AG04450 (cell line): ENCODE measurements around the gene ABCC5. TPM values are rescaled to one million over a fixed set of nuclear protein-coding genes. Genes with fewer than 3 reads are reported as not detected.

ENCODE experiments used
- CTCF ChIA-PET: fragments of 300-600, 350-600 bp; formaldehyde crosslinking; extraction: SDS; loops from one replicate; lab custom pipeline; 2022; ENCODE audit warnings: antibody characterized with exemption, inconsistent platforms; lab: Charles Lee
- POLR2A ChIA-PET: fragments of 350-600 bp; formaldehyde crosslinking; extraction: SDS; loops from one replicate; lab custom pipeline; 2021; ENCODE audit warnings: antibody characterized with exemption, inconsistent platforms; lab: Yijun Ruan, JAX
- DNase-seq: peaks from one replicate; pipeline ENCODE4 v3.0.0-alpha.2; 2011; ENCODE audit warnings: low read depth, low spot score
- H3K27ac ChIP-seq: one replicate; pipeline ENCODE4 v1.5.1; 2012; ENCODE audit warnings: low read depth, low read length, control low read depth
- H3K27me3 ChIP-seq: one replicate; pipeline ENCODE4 v1.6.0; 2012; ENCODE audit warnings: low read length; ENCODE audit not compliant: control insufficient read depth, insufficient read depth
- H3K4me3 ChIP-seq: 2 replicates; pipeline ENCODE4 v1.5.1; 2011; ENCODE audit warnings: mild to moderate bottlenecking, low read depth, low read length, control low read depth
- H3K9me3 ChIP-seq: 2 replicates; pipeline ENCODE4 v1.5.1; 2012; ENCODE audit warnings: low read length; ENCODE audit not compliant: control insufficient read depth, insufficient read depth
- polyA plus RNA-seq: library from polyadenylated mRNA; depleted of rRNA; stranded (reverse); fragments of >200 nt; gene quantifications from 2 replicates; pipeline ENCODE4 v1.2.3, GENCODE V29; 2011; rRNA removed
- small RNA-seq: library from RNA; depleted of rRNA; stranded (forward); fragments of <200 nt; gene quantifications from one replicate; pipeline ENCODE3, GENCODE V24; 2012; ENCODE audit warnings: low read depth; ENCODE audit not compliant: insufficient read length
- TF ChIP-seq, protein P1 (sequence below): IDR thresholded peaks from 2 replicates; pipeline ENCODE4 v1.5.1; 2011; ENCODE audit warnings: low read depth, low read length, control low read depth, inconsistent platforms

ABCC5 gene
- polyA plus RNA-seq, 1 experiment, result 30.6 TPM

GRCh38 chr3:183875411-183875810, 142.3 kb downstream of the ABCC5 start:
- Histone ChIP-seq H3K27me3 (no peaks in the 10 kb centered on the region), H3K9me3 (no peaks in the 10 kb centered on the region), H3K4me3 (no peak overlapping the region), H3K27ac (no peak overlapping the region)
- TF ChIP-seq, protein P1, sequence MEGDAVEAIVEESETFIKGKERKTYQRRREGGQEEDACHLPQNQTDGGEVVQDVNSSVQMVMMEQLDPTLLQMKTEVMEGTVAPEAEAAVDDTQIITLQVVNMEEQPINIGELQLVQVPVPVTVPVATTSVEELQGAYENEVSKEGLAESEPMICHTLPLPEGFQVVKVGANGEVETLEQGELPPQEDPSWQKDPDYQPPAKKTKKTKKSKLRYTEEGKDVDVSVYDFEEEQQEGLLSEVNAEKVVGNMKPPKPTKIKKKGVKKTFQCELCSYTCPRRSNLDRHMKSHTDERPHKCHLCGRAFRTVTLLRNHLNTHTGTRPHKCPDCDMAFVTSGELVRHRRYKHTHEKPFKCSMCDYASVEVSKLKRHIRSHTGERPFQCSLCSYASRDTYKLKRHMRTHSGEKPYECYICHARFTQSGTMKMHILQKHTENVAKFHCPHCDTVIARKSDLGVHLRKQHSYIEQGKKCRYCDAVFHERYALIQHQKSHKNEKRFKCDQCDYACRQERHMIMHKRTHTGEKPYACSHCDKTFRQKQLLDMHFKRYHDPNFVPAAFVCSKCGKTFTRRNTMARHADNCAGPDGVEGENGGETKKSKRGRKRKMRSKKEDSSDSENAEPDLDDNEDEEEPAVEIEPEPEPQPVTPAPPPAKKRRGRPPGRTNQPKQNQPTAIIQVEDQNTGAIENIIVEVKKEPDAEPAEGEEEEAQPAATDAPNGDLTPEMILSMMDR, result no peak
- DNase-seq, result no peak
- CTCF ChIA-PET, result interaction anchor here (3.9 kb wide), 1 partner anchor 10 kb away, joined by 24 read pairs; the partner anchor contains the start of gene PARL
- POLR2A ChIA-PET, result interaction anchor here (0.7 kb wide), 1 partner anchor 10 kb away, joined by 7 read pairs; the partner anchor contains the start of gene PARL

GRCh38 chr3:183873914-183874313, 143.8 kb downstream of the ABCC5 start:
- POLR2A ChIA-PET, result no interaction called here
- Histone ChIP-seq H3K9me3 (no peaks in the 10 kb centered on the region), H3K27ac (no peak overlapping the region), H3K27me3 (no peaks in the 10 kb centered on the region), H3K4me3 (no peak overlapping the region)
- DNase-seq, result no peak
- TF ChIP-seq, protein P1, result no peak
- CTCF ChIA-PET, result interaction anchor here (0.6 to 3.9 kb wide), 4 partner anchors 10 to 395 kb away, joined by 4 to 24 read pairs (median 4); partner anchors contain the start of gene PARL

DNA sequence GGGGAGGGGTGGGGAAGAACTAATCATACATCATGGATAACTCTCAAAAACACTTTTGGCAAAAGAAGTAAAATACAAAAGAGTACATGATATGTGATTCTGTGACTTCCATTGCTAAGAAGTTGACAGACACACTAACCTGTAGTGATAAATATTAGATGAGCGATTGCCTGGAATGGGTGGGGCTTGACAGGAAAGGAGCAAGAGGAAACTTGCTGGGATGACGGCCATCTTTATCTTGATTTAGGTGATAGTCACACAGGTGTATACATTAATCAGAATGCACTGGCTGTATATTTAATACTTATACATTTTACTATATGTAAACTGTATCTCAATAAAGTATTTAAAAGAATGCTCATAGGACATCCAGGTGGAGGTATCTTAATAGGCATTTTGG, 146.1 kb downstream of the ABCC5 start:
- H3K4me3 ChIP-seq, result no peak overlapping the region
- TF ChIP-seq, protein P1, result no peak
- no peaks in the 10 kb centered on the region for H3K9me3 ChIP-seq
- DNase-seq, result no peak
- H3K27me3 ChIP-seq, result no peaks in the 10 kb centered on the region
- POLR2A ChIA-PET, result no interaction called here
- CTCF ChIA-PET, result interaction anchor here (1.8 kb wide), 1 partner anchor 13 kb away, joined by 8 read pairs; the partner anchor contains the start of gene PARL
- no peak overlapping the region for H3K27ac ChIP-seq

DNA sequence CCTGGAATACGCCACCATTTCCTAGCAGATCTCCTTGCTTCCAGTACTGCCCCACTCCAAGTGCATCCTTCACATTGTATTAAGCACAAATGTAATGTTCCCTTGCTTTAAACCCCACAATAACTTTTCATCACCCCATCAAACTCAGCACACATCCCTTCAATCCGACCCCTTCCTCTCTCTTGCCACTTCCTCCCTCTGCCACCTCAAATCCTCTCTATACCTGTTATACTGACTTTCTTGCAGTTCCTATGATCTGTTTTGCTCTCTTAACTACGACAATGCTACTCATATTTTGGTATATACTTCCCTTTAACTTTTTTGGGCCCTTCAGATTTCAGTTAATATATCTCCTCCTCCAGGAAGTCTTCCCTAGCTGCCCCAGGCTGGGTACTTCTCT, 147.1 kb downstream of the ABCC5 start:
- TF ChIP-seq, protein P1, result no peak
- POLR2A ChIA-PET, result no interaction called here
- Histone ChIP-seq H3K27me3 (no peaks in the 10 kb centered on the region), H3K4me3 (no peak overlapping the region), H3K27ac (no peak overlapping the region), H3K9me3 (no peaks in the 10 kb centered on the region)
- CTCF ChIA-PET, result interaction anchor here (1.8 kb wide), 1 partner anchor 14 kb away, joined by 8 read pairs; the partner anchor contains the start of gene PARL
- no peak for DNase-seq

Small RNA genes lying within 50 kb of the gene (small RNA-seq; reads per million reads assigned to genes)
- not detected for gene MIR4448

Other genes with a start within 250 kb of the ABCC5 start
- gene MAP6D1, start 192.3 kb downstream of the ABCC5 start, polyA plus RNA-seq, result 5.2 and 6.1 TPM in 2 replicates
- gene PARL, start 133.0 kb downstream of the ABCC5 start, polyA plus RNA-seq, result 45.9 and 46.2 TPM in 2 replicates
- gene HTR3D, start 13.9 kb upstream of the ABCC5 start, polyA plus RNA-seq, result not detected in 2 replicates
- gene HTR3C, start 35.2 kb upstream of the ABCC5 start, polyA plus RNA-seq, result not detected in 2 replicates
- gene HTR3E, start 79.2 kb upstream of the ABCC5 start, polyA plus RNA-seq, result not detected in 2 replicates
- 28.8 and 29.8 TPM in 2 replicates for gene EIF2B5, start 117.5 kb upstream of the ABCC5 start, polyA plus RNA-seq
- gene DVL3, start 137.5 kb upstream of the ABCC5 start, polyA plus RNA-seq, result 29.7 and 37.8 TPM in 2 replicates
- 963 and 1,068 TPM in 2 replicates for gene AP2M1, start 157.0 kb upstream of the ABCC5 start, polyA plus RNA-seq
- 43.1 and 50.0 TPM in 2 replicates for gene ABCF3, start 168.3 kb upstream of the ABCC5 start, polyA plus RNA-seq
- not detected in 2 replicates for gene VWA5B2, start 211.7 kb upstream of the ABCC5 start, polyA plus RNA-seq
- gene ALG3, start 231.1 kb upstream of the ABCC5 start, polyA plus RNA-seq, result 35.6 and 44.5 TPM in 2 replicates
- 3.2 and 4.0 TPM in 2 replicates for gene EEF1AKMT4, start 231.8 kb upstream of the ABCC5 start, polyA plus RNA-seq
- 0.07 and 0.27 TPM in 2 replicates for gene CAMK2N2, start 243.7 kb upstream of the ABCC5 start, polyA plus RNA-seq